ENCODE results near the gene GALNTL6. TPM values are rescaled to one million over a fixed set of nuclear protein-coding genes. Genes with fewer than 3 reads are reported as not detected.

The GALNTL6 gene
- total RNA-seq, 1 donor from 2014 or later = 0.13 TPM

- H3K27me3 ChIP-seq (ENCODE audit: control insufficient read depth, insufficient read depth, low read length) = peaks cover 18% of the 10 kb centered on the region
- DNase-seq (ENCODE audit: low read depth) = no peak
- TF ChIP-seq CTCF (IDR thresholded peaks at IDR 0.05; ENCODE audit: insufficient read depth, low read length, poor library complexity, severe bottlenecking) = no peak
Measured at GRCh38 chr4:171817026-171817425, 3.8 kb downstream of the GALNTL6 start.

GRCh38 chr4:171834640-171835039 is 21.4 kb downstream of the GALNTL6 start:
- Histone ChIP-seq H3K36me3 (ENCODE audit: control insufficient read depth, insufficient read depth, low read length) (no peaks in the 10 kb centered on the region), H3K4me3 (ENCODE audit: low read depth, low read length) (no peak overlapping the region), H3K27me3 (ENCODE audit: control insufficient read depth, insufficient read depth, low read length) (no peaks in the 10 kb centered on the region)
- DNase-seq (ENCODE audit: low read depth) = no peak
- no peak for TF ChIP-seq CTCF (IDR thresholded peaks at IDR 0.05; ENCODE audit: insufficient read depth, low read length, poor library complexity, severe bottlenecking)

More at GRCh38 chr4:171817026-171817425, 3.8 kb downstream of the GALNTL6 start:
- H3K36me3 ChIP-seq (ENCODE audit: control insufficient read depth, insufficient read depth, low read length) = no peaks in the 10 kb centered on the region
- no peak overlapping the region for H3K4me3 ChIP-seq (ENCODE audit: low read depth, low read length)

GRCh38 chr4:171843456-171843855 is 30.3 kb downstream of the GALNTL6 start:
- H3K4me3 ChIP-seq (ENCODE audit: low read depth, low read length) = no peak overlapping the region
- no peak for TF ChIP-seq CTCF (IDR thresholded peaks at IDR 0.05; ENCODE audit: insufficient read depth, low read length, poor library complexity, severe bottlenecking)
- no peaks in the 10 kb centered on the region for H3K27me3 ChIP-seq (ENCODE audit: control insufficient read depth, insufficient read depth, low read length)
- no peaks in the 10 kb centered on the region for H3K36me3 ChIP-seq (ENCODE audit: control insufficient read depth, insufficient read depth, low read length)
- no peak for DNase-seq (ENCODE audit: low read depth)

GRCh38 chr4:171846232-171846631 is 33.0 kb downstream of the GALNTL6 start:
- peak; percentile 87 for TF ChIP-seq CTCF (IDR thresholded peaks at IDR 0.05; ENCODE audit: insufficient read depth, low read length, poor library complexity, severe bottlenecking)
- H3K36me3 ChIP-seq (ENCODE audit: control insufficient read depth, insufficient read depth, low read length) = no peaks in the 10 kb centered on the region
- DNase-seq (ENCODE audit: low read depth) = peak; percentile 21
- H3K27me3 ChIP-seq (ENCODE audit: control insufficient read depth, insufficient read depth, low read length) = no peaks in the 10 kb centered on the region
- no peak overlapping the region for H3K4me3 ChIP-seq (ENCODE audit: low read depth, low read length)

- H3K36me3 ChIP-seq (ENCODE audit: control insufficient read depth, insufficient read depth, low read length) = no peaks in the 10 kb centered on the region
- H3K4me3 ChIP-seq (ENCODE audit: low read depth, low read length) = no peak overlapping the region
- no peak for DNase-seq (ENCODE audit: low read depth)
- TF ChIP-seq CTCF (IDR thresholded peaks at IDR 0.05; ENCODE audit: insufficient read depth, low read length, poor library complexity, severe bottlenecking) = no peak
- H3K27me3 ChIP-seq (ENCODE audit: control insufficient read depth, insufficient read depth, low read length) = no peaks in the 10 kb centered on the region
Measured at GRCh38 chr4:171846893-171847292, 33.7 kb downstream of the GALNTL6 start.

GRCh38 chr4:171847751-171848150 is 34.5 kb downstream of the GALNTL6 start:
- no peak overlapping the region for H3K4me3 ChIP-seq (ENCODE audit: low read depth, low read length)
- DNase-seq (ENCODE audit: low read depth) = no peak

More at GRCh38 chr4:171847751-171848150, 34.5 kb downstream of the GALNTL6 start:
- no peaks in the 10 kb centered on the region for H3K36me3 ChIP-seq (ENCODE audit: control insufficient read depth, insufficient read depth, low read length)
- TF ChIP-seq CTCF (IDR thresholded peaks at IDR 0.05; ENCODE audit: insufficient read depth, low read length, poor library complexity, severe bottlenecking) = no peak
- H3K27me3 ChIP-seq (ENCODE audit: control insufficient read depth, insufficient read depth, low read length) = no peaks in the 10 kb centered on the region

Measured in kidney epithelial cell (primary cell).